ENCODE results near the gene SUPT20H.
"Not testable (repeated sequence)": the region's sequence is repeated elsewhere in the genome, so short reads cannot be mapped to it uniquely, and the experiment has no call there.

Gene SUPT20H

DNA sequence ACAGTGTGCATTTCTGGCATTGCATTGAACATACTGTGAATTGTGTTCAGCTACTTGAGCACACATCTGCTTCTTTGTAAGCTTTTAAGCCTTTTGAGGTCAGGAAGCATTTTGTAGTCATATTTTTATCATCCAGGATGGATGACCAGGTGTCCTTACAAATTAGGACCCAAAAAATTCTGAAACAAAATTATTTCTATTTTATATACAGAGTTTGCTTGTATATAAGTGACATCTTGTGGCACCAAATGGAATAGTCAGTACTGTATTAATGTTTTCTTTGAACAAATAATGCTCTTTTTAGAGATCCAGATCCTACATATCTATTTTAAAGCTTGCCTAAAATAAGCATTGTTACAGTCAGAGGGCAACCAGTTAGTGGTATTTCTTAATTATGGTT, 9.5 kb upstream of the SUPT20H start:
- peak; percentile 6 for DNase-seq

DNA sequence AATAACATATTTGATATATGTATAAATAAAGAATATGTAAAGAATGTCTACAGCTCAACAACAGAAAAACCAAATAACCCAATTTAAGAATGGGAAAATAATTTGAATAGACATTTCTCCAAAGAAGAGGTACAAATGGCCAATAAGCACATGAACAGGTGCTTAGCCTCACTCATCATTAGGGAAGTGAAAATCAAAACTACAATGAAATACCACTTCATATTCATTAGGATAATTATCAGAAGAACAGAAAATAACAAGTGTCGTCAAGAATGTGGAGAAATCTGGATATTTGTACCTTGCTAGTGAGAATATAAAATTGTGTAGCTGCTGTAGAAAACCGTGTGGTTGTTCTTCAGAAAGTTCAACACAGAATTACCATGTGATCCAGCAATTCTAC, 8.4 kb upstream of the SUPT20H start:
- DNase-seq, result no peak

DNA sequence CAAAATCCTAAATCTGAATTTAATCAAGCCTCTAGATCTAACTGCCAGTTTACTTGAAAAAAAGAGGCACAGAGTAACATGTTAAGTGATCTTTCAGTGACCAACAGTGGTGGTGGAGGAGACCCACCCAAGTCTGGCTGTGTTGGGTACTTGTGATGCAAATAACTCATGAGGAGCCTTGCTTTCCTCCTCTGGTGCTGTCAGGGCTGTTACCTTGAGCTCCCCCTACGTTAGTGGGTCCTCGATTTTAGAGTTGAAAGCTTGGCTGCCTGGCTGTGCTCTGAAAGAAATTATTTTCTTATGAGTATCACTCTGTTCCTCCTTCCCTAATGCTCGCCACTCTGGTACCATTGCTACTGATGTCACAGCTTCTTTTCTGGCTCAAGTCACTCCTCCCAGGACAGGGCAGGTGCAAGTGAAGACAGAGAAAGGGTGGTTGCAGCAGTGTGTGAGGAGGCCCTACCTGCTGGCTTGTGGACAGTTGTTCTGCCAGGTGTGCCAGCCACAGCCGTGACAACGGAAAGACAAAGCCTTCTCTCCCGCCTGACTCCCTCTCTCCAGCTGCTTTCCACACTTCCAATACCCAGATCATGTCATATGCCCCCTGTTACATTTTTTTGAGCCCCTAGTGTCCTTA, 6.5 kb upstream of the SUPT20H start:
- DNase-seq, result no peak

DNA sequence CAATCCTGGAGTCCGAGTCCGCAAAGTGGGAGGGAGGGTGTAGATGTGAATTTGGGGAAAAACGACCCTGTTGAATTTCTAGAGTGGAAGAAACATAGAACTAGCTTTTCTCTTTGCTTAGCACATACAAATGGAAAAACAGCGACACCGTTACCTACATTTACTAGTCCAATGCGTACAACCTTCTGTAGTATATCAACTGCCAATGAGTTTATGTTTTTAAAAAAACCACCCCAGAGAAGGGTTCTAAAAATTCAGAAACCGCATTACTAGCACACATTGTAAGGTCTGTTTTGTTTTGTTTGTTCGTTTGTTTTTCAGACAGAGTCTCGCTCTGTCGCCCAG, 332 bp upstream of the SUPT20H start:
- no peak for DNase-seq

DNA sequence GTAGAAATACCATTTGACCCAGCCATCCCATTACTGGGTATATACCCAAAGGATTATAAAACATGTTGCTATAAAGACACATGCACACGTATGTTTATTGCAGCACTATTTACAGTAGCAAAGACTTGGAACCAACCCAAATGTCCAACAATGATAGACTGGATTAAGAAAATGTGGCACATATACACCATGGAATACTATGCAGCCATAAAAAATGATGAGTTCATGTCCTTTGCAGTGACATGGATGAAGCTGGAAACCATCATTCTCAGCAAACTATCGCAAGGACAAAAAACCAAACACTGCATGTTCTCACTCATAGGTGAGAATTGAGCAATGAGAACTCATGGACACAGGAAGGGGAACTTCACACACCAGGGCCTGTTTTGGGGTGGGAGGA, 3.3 kb downstream of the SUPT20H start:
- DNase-seq, result not testable (repeated sequence)

DNA sequence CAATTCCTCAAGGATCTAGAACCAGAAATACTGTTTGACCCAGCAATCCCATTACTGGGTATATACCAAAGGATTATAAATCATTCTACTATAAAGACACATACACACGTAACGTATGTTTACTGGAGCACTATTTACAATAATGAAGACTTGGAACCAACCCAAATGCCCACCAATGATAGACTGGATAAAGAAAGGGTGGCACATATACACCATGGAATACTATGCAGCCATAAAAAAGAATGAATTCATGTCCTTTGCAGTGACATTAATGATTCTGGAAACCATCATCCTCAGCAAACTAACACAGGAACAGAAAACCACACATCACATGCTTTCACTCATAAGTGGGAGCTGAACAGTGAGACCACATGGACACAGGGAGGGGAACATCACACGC, 6.4 kb downstream of the SUPT20H start:
- not testable (repeated sequence) for DNase-seq

- DNase-seq, result no peak
These were observed 9.7 kb downstream of the SUPT20H start for GRCh38 chr13:37049810-37050209.

DNA sequence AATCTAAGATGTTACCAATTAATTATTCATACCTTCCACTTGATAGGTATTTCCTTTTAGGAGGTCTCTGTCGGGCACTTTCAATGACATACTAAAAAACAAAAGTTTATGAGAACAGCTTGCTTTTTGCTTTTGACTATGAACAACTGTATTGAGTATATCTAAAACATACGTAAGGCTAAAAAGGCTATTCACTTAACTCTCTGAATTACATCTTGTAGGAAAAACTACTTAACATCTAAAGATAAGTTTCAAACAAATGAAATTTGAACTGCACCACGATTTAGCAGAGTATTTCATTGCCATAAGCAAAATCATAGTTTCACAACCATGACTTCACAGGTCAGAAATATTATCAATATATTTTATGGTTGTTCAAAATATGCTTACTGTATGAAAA, 11.6 kb downstream of the SUPT20H start:
- no peak for DNase-seq

DNA sequence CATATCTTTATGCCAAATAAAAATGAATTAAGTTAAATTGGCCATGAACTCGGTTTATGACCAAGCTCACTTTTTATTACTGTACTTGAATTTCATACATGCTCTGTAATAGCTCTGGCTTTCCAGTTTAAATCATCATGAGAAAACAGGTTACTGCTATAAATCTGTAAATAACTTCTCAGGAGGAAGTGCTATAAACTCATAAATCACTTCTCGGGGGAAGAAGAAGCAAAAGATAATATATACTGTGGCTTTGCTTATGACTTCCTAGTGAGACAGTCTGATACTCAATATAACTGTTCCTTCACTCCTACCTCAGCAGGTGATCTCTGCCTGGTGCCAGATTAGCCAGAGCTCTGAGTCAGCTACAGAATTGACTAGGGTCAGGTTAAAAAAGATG, 12.5 kb downstream of the SUPT20H start:
- DNase-seq, result no peak

DNA sequence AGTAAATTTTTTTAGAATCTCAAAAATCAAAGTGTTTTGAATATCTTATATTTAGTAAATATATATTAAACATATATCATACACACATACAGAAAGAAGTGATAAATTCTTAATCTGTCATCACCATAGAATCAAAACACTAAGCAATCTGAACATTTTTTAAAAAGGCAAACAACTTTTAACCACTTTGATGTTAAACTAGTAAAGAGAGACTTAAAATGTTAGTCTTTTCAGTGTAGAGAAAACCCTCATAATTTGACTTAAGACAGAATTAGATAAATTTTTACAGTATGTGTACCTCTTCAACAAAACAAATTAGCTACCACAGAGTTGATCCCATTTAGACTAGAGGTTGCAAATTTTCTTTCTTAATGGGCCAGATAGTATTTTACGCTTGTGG, 13.4 kb downstream of the SUPT20H start:
- DNase-seq, result no peak

- DNase-seq, result no peak
These were observed 18.7 kb downstream of the SUPT20H start for GRCh38 chr13:37040789-37041188.

DNA sequence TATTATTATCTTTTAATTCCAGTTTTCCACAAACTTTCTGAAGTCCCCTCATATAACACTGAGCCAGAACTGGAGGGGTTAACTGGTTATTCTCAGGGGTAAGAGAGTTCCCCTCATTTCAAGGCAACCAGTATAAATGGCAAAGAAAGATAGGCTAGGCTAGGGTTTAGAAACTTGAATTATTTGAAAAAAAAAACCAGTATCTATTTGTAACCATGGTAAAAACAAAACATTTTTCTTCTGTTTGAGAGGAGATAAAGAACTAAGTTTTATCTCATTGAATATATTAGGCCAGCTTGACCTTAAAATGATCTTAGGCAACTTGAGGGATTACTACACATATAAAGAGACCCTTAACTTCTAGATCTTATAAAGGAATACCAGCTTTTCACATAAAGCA, 19.6 kb downstream of the SUPT20H start:
- DNase-seq, result no peak

GRCh38 chr13:37037241-37037640, 22.2 kb downstream of the SUPT20H start:
- no peak for DNase-seq

- no peak for DNase-seq
These were observed 29.9 kb downstream of the SUPT20H start for GRCh38 chr13:37029617-37030016.

GRCh38 chr13:37027639-37028038, 31.8 kb downstream of the SUPT20H start:
- DNase-seq, result no peak

DNA sequence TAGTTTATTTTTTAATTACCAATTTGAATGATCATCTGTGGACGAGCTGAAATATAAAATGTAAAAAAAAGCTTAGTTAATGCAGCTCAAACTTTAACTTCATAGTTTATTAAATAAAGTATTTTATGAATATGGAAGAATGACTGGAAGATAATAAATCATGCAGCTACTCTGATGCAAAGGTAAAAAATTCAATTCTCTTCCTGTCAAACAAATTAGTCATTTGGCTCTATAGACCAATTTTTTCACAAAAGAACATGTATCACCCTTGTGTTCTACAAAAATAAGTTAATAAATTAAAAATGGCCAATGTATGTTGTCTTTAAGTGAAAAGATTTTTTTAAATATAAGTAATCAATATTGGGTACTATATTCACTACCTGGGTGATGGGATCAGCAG, 32.7 kb downstream of the SUPT20H start:
- no peak for DNase-seq

- DNase-seq, result no peak
These were observed 35.6 kb downstream of the SUPT20H start for GRCh38 chr13:37023871-37024270.

- DNase-seq, result no peak
These were observed 44.9 kb downstream of the SUPT20H start for GRCh38 chr13:37014609-37015008.

DNA sequence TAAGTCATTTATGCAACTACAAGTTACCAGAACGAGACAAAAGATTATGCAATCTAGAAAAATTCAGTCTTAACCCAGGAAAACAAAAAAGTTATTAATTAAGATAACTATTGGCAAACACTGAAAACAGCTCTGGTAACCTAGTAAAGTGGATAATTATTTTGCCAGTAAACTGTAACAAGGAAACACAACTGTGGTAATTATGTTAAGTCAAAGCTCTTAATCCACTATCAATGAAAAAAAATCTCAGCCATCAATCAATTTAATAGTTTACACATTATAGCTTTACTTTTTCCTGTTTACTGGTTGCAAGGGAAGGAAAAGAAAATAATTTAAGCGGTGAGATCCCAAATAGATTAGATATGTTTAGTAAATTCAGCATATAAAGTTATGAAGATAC, 47.7 kb downstream of the SUPT20H start:
- no peak for DNase-seq

GRCh38 chr13:37011002-37011401, 48.5 kb downstream of the SUPT20H start:
- DNase-seq, result no peak

DNA sequence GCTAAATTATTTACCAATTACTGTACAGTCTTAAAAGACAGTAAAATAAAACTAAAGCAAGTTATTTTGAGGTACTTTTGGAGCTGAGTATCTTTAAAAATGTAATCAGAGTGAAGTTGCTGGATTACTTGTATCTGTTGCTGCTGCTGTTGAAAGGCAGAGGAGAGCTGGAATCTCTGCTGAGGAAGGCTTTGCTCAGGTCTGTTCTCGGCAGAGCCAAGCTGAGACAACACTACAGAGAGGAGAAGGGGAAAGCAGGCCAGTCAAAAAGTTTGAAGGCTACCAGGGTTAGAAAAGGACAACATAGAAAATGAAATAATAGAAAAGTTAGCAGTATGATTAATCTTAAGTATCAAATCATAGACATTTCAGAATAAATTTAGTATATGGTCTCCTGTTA, 49.1 kb downstream of the SUPT20H start:
- no peak for DNase-seq

DNA sequence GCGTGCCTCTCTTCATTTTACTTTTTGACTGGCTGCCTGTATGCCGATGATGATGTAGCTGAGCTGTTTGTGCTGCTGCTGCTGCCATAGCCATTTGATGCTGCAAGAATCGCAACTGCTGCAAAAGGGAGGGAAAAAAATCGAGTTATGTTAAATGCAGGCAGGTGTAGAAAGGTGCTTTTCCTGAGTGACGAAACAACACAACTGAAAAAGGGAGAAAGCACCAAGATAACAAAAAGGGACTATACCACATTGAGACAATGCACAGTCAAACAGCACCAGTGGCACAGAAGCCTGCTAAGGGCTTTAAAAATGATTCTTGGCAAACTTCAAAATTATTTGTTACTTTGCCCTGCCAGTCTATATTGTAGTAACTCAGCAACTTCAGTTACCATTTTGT, 49.8 kb downstream of the SUPT20H start:
- DNase-seq, result no peak

- DNase-seq, result no peak
These were observed 57.6 kb downstream of the SUPT20H start for GRCh38 chr13:37001921-37002250.

DNA sequence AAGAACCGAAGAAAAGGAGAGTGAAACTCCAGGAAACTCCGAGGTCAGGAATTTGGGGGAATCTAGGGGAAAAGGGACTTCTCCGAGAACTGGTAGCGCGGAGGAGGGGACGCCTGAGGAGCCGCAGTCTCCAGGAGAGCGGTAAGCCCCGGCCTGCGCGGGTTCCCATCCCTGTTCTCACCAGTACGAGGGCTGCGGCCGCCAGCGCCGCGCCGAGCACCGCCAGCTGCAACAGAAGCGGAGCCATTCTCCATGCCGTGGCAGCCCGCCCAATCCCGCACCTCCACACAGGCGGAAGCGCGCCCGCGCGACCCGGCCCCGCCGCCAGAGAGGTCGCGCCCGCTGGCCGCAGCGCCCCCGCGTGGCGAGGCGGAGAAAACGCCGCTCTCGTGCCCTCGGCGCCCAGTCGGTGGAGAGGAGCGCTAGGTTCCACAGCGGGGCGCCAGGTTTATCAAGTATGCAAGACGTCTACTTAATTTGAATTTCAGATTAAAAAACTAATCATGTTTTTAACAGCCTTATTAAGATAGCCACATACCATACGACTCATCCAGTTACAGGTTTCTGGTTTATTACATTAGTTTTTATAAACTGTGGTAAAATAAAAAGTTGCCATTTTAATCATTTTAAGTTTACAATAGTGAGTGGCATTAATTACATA, 60.3 kb downstream of the SUPT20H start, which contains the start of gene ALG5:
Gene ALG5, minus strand, starts transcription at position 287 of the 661 bp plus-strand sequence. Its CDS starts 40 bp downstream, at position 247.
- peak; percentile 86 for DNase-seq

GRCh38 chr13:36998624-36999041, 60.9 kb downstream of the SUPT20H start:
- no peak for DNase-seq

All from NCI-H748 treated with DMSO at 0.1 percent for 48 hours (cell line).